ENCODE results near the gene AMZ2. TPM values are rescaled to one million over a fixed set of nuclear protein-coding genes. Genes with fewer than 3 reads are reported as not detected.
A peak's percentile ranks its signal among the peaks of the same experiment; 100 is the strongest.

Gene AMZ2
- total and polyA plus RNA-seq, 4 donors, result 11.6 to 19.6 (median 17.3) TPM

GRCh38 chr17:68199837-68200688 lies 47.8 kb upstream of the AMZ2 start:
- no peak overlapping the region for H3K9ac ChIP-seq (ENCODE audit: low read depth in 1 of 2, low read length in 2 of 2)
- WGBS, result 6% methylated on average over 30 of the region's 30 CpGs
- TF ChIP-seq ATF3 (IDR thresholded peaks at IDR 0.05), result no peak
- TF ChIP-seq ZBTB33 (IDR thresholded peaks at IDR 0.05), result no peak
- no peak for TF ChIP-seq HNF4G (IDR thresholded peaks at IDR 0.05)
- TF ChIP-seq NR2F2 (IDR thresholded peaks at IDR 0.05), result no peak
- no peak for TF ChIP-seq YY1 (IDR thresholded peaks at IDR 0.05)
- no peak for TF ChIP-seq FOXA2 (IDR thresholded peaks at IDR 0.05)
- TF ChIP-seq REST (IDR thresholded peaks at IDR 0.05), result no peak
- no peak for TF ChIP-seq HNF4A (conservative IDR thresholded peaks at IDR 0.05)
- TF ChIP-seq RXRA (IDR thresholded peaks at IDR 0.05), result no peak
- TF ChIP-seq RAD21 (IDR thresholded peaks at IDR 0.05), result no peak
- TF ChIP-seq SP1 (IDR thresholded peaks at IDR 0.05), result no peak
- TF ChIP-seq CTCF (IDR thresholded peaks at IDR 0.05; ENCODE audit: low read depth, low read length, missing input control), result no peak
- no peak for TF ChIP-seq FOXA1 (IDR thresholded peaks at IDR 0.05)
- no peak for DNase-seq (ENCODE audit: low spot score)
- peaks cover 28 to 49% (median 36%) of the 10 kb centered on the region in 4 donors for H3K4me1 ChIP-seq (ENCODE audit: control insufficient read depth in 4 of 4, insufficient read depth in 4 of 4, low read length in 3 of 4)
- H3K27me3 ChIP-seq (ENCODE audit: control insufficient read depth in 4 of 4, insufficient read depth in 4 of 4, low read length in 3 of 4), result peaks cover 3 to 20% (median 11%) of the 10 kb centered on the region in 4 donors
- H3K4me3 ChIP-seq (ENCODE audit: low read depth in 1 of 3, low read length in 3 of 3), result peak overlapping the region in 2 of 3 donors; percentile 44 to 59
- no peaks in the 10 kb centered on the region for H3K9me3 ChIP-seq (ENCODE audit: control insufficient read depth in 4 of 4, low read length in 3 of 4)
- H3K27ac ChIP-seq (ENCODE audit: low read depth in 1 of 2, low read length in 2 of 2), result no peak overlapping the region
- no peaks in the 10 kb centered on the region for H3K36me3 ChIP-seq (ENCODE audit: control insufficient read depth in 4 of 4, insufficient read depth in 3 of 4, low read depth in 1 of 4, low read length in 3 of 4)
